ENCODE measurements around the gene PHPT1.
"Not testable (repeated sequence)": the region's sequence is repeated elsewhere in the genome, so short reads cannot be mapped to it uniquely, and the experiment has no call there.

The PHPT1 gene

DNA sequence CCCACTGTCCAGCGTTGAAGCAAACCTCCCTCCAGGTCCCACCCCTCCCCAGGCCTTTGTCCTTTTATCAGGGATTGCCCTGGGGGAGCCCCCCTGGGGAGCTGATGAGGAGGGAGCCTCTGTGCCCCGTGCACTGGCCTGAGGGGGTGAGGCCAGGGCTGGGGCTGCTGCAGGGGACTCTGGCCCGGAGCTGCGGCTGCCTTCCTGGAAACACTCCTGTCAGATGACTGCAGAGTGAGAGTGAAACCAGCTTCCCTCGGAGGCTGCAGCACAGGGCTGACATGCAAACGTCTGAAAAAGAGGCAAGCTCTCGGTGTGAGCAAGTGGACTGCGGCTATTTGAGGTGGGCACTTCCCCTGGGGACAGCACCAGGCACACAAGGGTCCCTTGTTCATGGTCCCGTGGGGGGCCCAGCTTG lies 32.5 kb downstream of the PHPT1 start:
- ChIA-PET POLR2A (interaction anchor here (1.0 kb wide), 1 partner anchor 34 kb away, joined by 5 read pairs; no protein-coding TSS in a partner anchor), CTCF (interaction anchor here (0.8 to 2.7 kb wide), 11 partner anchors 12 to 165 kb away, joined by 3 to 13 read pairs (median 4); partner anchors contain the start of genes AJM1 and NPDC1)
- peak; percentile 70 for DNase-seq (ENCODE audit: extremely low spot score)
- TF ChIP-seq, protein P1, sequence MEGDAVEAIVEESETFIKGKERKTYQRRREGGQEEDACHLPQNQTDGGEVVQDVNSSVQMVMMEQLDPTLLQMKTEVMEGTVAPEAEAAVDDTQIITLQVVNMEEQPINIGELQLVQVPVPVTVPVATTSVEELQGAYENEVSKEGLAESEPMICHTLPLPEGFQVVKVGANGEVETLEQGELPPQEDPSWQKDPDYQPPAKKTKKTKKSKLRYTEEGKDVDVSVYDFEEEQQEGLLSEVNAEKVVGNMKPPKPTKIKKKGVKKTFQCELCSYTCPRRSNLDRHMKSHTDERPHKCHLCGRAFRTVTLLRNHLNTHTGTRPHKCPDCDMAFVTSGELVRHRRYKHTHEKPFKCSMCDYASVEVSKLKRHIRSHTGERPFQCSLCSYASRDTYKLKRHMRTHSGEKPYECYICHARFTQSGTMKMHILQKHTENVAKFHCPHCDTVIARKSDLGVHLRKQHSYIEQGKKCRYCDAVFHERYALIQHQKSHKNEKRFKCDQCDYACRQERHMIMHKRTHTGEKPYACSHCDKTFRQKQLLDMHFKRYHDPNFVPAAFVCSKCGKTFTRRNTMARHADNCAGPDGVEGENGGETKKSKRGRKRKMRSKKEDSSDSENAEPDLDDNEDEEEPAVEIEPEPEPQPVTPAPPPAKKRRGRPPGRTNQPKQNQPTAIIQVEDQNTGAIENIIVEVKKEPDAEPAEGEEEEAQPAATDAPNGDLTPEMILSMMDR (IDR thresholded peaks at IDR 0.05; ENCODE audit: control extremely low read depth, extremely low read depth, low read depth, missing control alignments), result no peak

DNA sequence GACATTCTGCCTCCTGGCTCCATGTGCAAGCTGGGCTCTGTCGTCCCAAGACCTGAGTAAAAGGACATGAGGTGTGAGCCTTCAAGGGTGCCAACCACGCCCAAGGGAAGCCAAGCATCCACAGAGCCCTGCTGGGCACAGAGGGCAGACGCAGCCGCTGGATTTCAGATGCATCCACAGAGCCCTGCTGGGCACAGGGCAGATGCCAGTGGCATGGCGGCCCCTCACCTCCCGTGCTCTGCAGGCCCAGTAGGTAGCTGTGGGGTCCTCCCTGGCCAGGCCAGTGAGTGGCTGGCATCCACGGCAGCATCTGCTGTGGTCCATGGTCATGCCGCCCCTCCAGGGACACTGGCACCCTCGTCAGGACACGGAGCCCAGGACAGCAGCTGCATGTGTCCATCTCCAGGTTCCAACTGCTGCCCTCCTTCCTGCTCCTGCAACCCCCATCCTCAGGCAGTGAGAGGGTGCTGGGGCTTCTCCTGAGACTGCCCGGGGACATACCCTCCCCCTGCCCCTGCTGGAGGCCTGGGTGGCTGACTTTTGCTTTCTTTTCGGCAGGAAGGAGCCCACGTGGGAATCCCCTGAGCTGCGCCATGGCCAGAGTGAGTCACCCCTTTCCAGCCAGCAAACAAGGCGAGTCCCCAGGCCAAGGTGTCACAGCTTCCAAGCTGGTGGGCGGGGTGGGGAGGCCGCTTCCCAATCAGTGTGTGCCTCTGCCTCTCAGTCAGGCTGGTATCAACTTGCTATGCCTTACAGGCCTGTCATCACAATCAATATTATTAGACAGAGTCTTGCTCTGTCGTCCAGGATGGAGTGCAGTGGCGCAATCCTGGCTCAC lies 33.1 kb downstream of the PHPT1 start:
- DNase-seq (ENCODE audit: extremely low spot score), result peak; percentile 87
- TF ChIP-seq, protein P1 (IDR thresholded peaks at IDR 0.05; ENCODE audit: control extremely low read depth, extremely low read depth, low read depth, missing control alignments), result no peak
- ChIA-PET POLR2A (interaction anchor here (1.0 kb wide), 1 partner anchor 35 kb away, joined by 5 read pairs; no protein-coding TSS in a partner anchor), CTCF (interaction anchor here (1.0 to 2.7 kb wide), 11 partner anchors 12 to 164 kb away, joined by 3 to 13 read pairs (median 4); partner anchors contain the start of genes AJM1 and NPDC1)

DNA sequence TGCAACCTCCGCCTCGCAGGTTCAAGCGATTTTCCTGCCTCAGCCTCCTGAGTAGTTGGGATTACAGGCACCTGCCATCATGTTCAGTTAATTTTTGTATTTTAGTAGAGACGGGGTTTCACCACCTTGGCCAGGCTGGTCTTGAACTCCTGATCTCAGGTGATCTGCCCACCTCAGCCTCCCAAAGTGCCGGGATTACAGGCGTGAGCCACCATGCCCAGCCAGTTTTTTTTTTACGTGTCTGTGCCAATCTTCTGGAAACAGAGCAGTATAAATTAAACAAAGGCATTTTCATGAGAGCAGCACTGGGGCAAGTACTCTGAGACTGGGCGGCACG lies 33.7 kb downstream of the PHPT1 start:
- POLR2A ChIA-PET; DNase-seq (ENCODE audit: extremely low spot score): not testable (repeated sequence)
- CTCF ChIA-PET, result interaction anchor here (1.1 to 2.0 kb wide), 5 partner anchors 13 to 164 kb away, joined by 3 to 10 read pairs (median 4); partner anchors contain the start of gene NPDC1

DNA sequence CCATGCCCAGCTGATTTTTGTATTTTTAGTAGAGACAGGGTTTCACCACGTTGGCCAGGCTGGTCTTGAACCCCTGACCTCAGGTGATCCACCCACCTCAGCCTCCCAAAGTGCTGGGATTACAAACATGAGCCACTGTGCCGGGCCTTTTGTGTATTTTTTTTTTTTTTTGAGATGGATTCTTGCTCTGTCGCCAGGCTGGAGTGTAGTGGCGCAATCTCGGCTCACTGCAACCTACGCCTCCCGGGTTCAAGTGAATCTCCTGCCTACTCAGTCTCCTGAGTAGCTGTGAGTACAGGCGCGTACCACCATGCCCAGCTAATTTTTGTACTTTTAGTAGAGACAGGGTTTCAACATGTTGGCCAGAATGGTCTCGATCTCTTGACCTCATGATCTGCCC lies 34.5 kb downstream of the PHPT1 start:
- ChIA-PET CTCF (interaction anchor here (0.8 to 1.8 kb wide), 2 partner anchors 15 kb away, joined by 3 to 5 read pairs; no protein-coding TSS in a partner anchor), POLR2A (interaction anchor here (0.5 kb wide), 1 partner anchor 61 kb away, joined by 4 read pairs; the partner anchor contains the start of gene FBXW5)
- not testable (repeated sequence) for DNase-seq (ENCODE audit: extremely low spot score)

DNA sequence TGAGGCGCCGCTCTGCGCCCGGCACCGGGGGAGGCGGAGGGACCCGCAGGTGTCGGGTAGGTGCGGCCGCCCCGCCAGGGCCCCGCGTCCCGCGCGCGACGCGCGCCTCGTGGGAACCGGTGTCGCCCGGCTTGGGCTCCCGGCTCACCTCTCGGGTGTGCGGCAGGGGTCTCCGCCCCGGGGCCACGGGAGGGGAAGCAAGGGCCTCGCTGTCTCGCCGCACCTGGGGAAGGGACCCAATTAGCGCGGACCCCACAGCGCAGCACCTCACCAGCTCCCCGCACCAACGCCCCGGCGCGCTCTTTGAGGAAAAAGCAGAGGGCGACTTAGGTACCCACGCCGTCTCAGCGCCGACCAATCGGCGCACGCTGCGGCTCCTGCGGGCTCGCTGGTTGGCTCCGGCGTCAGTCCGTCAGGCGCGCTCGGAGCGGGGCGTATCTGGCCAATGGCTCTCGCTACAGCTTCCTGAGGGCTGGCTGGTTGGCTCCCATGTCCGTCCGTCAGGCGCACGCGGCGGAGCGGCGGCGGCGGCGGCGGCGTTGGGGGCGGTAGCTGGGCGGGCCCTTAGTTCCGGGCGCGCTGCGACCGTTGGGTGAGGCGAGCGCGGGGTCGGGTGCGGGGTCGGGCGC lies 36.9 kb downstream of the PHPT1 start, which contains the start of gene TRAF2:
TSS of gene TRAF2 (plus strand) at position 567 of the 629 bp plus-strand sequence. CDS start 12,225 bp downstream, outside the sequence.
- ChIA-PET POLR2A (interaction anchor here (0.6 to 1.7 kb wide), 6 partner anchors 12 to 740 kb away, joined by 3 to 8 read pairs (median 4); partner anchors contain the start of genes AJM1 and EDF1), CTCF (interaction anchor here (1.1 to 2.0 kb wide), 4 partner anchors 14 to 58 kb away, joined by 3 to 8 read pairs (median 4); partner anchors contain the start of genes AJM1 and FBXW5)
- DNase-seq (ENCODE audit: extremely low spot score), result peak; percentile 100
- TF ChIP-seq, protein P1 (IDR thresholded peaks at IDR 0.05; ENCODE audit: control extremely low read depth, extremely low read depth, low read depth, missing control alignments), result no peak

DNA sequence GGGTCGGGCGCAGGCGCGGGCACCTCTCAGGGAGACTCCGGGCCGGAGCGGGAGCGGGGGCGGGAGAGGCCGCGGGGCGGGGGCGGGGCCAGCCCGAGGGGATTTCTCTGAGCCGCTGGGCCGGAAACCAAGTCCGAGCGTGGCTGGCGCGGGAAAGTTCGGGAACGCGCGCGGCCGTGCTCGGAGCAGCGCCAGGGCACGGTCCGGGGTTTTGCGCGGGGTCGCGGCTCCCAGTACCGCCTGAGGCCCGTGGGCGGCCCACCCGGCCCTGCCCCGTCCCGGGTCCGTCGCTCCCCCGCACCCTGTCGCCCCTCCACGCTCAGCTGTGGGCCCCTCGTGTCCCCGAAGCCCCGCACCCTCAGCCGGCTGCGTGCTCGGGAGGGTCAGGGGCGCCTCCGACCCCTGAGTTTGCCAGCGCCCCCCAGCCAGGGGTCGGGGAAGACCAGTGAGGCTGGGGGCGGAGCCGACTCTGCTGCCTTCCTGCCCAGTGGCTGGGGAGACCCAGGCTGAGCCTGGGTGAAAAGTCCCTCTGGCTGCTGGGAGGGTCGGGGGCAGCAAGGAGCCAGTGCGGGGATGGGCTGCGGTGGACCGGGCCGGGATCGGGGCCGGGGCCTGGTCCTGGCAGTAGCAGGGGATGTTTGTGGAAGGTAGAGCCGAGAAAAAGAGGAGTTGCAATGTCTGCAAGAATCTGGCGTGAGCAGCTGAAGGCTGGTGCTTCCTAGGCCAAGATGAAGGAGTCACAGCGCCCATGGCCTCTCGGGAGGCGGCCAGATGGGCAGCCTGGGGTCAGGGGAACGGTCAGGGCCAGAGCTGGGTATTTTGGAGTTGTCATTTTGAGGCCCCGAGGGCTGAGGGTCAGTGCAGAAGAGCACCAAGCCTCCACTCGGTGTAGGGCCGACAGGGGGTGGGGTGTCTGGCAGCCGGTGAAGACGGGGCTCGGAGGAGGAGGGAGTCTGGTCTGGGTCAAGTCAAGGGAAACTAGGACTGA lies 37.7 kb downstream of the PHPT1 start:
- ChIA-PET CTCF (interaction anchor here (1.1 to 2.0 kb wide), 4 partner anchors 11 to 57 kb away, joined by 3 to 8 read pairs (median 4); partner anchors contain the start of genes AJM1 and FBXW5), POLR2A (interaction anchor here (0.7 to 1.7 kb wide), 5 partner anchors 11 to 45 kb away, joined by 3 to 8 read pairs (median 4); partner anchors contain the start of genes AJM1 and EDF1)
- TF ChIP-seq, protein P1 (IDR thresholded peaks at IDR 0.05; ENCODE audit: control extremely low read depth, extremely low read depth, low read depth, missing control alignments), result no peak
- peak; percentile 79 for DNase-seq (ENCODE audit: extremely low spot score)

Measured in GM10248 (cell line).